Retinal pigment epithelial cell (primary cell): ENCODE data around the gene DLEC1.

Source experiments
- DNase-seq: peaks from one replicate; pipeline ENCODE4 v3.0.0-alpha.2; 2010; ENCODE audit warnings: low read depth
- H3K4me3 ChIP-seq: 2 replicates; pipeline ENCODE4 v1.5.1; 2011; ENCODE audit warnings: mild to moderate bottlenecking, low read length, control low read depth, moderate library complexity
- TF ChIP-seq, protein P1 (sequence below): conservative IDR thresholded peaks from 2 replicates; pipeline ENCODE4 v1.5.1; 2011; ENCODE audit warnings: low read depth, low read length, control low read depth, inconsistent platforms

Gene DLEC1

DNA sequence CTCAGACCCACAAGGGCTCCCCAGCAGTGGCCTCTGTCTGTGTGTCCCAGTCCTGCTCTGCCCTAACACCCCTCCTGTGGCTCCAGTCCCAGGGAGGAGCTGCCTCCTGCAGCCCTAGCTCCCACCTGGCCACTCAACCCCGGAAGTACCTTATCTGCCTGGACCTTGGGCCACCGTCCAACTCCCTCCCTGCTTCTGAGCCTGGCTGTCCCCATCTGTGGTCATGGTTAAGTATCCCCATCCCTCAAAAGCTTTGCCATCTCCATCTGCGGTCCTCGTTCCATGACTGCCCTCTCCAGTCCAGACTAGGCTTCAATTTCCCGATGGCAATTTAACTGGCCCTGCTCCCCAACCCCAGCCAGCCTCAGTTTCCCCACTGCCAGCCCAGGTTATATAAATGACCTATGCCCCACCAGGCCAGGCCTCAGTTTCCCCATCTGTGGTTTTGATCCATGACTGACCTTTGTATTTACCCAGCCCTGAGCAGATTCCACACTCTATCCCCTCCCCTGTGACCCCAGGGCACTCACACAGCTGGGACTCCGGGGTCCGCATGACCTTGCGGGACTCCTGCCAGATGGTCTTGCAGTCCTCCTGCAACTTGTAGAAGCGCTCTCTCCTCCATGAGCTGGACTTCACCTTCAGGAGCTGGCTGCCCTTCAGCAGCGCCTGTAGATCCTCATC lies 19.2 kb upstream of the DLEC1 start:
- no peak overlapping the region for H3K4me3 ChIP-seq
- no peak for DNase-seq
- TF ChIP-seq, protein P1, sequence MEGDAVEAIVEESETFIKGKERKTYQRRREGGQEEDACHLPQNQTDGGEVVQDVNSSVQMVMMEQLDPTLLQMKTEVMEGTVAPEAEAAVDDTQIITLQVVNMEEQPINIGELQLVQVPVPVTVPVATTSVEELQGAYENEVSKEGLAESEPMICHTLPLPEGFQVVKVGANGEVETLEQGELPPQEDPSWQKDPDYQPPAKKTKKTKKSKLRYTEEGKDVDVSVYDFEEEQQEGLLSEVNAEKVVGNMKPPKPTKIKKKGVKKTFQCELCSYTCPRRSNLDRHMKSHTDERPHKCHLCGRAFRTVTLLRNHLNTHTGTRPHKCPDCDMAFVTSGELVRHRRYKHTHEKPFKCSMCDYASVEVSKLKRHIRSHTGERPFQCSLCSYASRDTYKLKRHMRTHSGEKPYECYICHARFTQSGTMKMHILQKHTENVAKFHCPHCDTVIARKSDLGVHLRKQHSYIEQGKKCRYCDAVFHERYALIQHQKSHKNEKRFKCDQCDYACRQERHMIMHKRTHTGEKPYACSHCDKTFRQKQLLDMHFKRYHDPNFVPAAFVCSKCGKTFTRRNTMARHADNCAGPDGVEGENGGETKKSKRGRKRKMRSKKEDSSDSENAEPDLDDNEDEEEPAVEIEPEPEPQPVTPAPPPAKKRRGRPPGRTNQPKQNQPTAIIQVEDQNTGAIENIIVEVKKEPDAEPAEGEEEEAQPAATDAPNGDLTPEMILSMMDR = no peak

DNA sequence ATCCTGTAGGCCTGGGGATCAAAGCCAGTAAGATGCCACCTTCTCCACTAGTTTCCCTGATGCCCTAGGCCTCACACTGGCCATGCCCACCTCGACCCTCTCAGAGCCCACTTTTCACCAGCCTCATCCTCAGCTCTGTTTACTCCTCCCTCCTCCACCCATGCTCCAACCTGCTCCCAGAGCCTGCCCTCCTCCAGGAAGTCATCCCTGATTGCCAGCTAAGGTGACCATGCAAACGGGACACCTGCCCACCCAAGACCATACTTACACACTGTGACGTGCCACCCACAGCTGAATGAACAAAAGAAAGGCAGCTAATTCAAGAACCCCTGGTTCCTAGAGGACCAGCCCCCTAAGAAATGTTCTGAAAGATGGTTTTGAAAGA lies 18.7 kb upstream of the DLEC1 start:
- DNase-seq = no peak
- TF ChIP-seq, protein P1 = no peak
- H3K4me3 ChIP-seq = no peak overlapping the region

DNA sequence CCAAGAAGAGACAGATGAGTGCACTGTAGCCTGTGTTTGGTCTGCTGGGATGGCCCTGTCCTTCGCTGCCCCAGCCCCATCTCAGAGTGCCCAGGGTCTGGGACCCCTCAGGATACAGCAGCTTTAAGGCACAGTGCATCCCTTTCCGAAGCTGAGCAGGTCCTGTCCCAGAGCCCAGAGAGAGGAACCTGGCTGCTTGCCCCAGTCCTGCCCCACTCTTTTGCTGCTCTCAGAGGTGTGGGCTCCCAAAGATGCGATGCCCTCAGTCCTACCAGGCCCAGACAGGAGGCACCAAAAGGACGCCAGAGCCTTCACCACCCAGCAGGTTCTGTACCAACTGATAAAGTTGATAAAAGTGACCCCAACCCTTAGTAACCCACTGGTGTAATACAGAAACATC lies 17.8 kb upstream of the DLEC1 start:
- DNase-seq = no peak
- TF ChIP-seq, protein P1 = no peak
- H3K4me3 ChIP-seq = no peak overlapping the region

DNA sequence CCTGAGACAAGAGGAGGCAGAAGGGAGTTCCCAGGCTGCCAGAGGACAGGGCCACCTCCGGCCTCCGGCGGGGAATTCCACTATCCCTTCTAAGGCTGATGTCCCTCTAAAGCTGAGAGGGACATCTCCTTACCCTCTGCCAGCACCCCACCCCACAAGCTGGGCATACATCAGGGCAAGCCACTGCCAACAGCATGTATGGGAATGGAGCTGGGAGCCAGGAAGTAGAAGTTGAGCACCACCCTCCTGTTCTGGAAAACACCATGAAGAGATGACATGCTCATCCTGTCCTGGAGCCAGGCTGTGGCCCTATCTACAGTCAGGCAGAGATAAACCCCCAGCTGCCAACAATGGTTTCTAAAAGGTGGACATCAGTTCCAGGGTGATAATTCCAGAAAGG lies 16.7 kb upstream of the DLEC1 start:
- TF ChIP-seq, protein P1 = no peak
- no peak overlapping the region for H3K4me3 ChIP-seq
- no peak for DNase-seq

DNA sequence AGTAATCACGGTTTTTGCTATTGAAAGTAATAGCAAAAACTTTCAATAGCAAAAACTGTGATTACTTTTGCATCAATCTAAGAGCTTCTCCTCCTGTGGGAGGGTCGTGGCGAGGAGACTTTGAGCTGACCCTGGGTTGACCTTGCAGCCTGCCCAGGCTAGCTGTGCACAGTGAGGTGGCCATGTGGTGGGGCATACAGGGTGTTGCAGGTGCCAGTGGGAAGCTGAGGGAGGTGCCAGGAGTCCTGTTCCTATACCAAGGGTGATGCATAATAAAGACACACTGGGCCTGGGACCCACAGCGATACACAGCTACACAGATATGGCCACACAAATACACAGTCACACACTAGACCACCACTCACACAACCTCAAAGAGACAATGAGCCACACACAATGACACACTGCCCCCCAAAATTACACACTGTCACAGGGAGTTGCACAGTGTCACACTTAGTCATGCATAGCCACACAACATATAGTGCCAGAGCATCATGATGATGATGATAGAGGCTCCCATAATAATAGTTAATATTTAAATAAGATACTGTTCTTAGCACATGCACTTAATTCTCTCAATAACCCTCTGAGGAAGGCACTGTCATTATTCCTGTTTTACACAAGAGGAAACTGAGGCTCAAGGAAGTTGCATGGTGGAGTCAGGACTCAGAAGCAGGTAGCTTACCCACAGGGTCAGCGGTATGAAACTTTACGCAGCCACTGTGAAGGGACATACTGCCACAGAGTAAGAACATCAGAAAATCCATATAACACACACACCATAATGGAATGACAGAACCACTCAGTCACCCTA lies 15.9 kb upstream of the DLEC1 start:
- no peak for DNase-seq
- no peak overlapping the region for H3K4me3 ChIP-seq
- TF ChIP-seq, protein P1 = no peak

DNA sequence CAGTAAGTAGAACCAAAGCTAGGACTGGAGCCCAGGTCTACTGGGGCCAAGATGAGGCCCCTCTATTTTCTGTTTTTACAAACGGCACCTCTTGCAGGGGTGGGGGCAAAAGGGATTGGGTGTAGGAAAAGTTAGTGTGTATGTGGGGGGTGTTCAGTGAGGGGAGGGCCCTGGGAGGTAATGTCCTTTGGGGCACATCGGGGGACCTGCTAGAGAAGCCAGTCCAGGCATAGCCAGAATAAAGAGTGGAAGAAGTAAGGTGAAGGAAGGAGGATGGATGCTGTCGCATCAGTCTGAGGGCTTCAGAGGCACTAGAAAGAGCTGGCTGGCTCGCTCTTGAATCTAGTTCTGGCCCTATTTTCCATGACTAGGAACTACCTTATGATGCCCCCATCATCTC lies 12.2 kb upstream of the DLEC1 start:
- no peak for DNase-seq
- H3K4me3 ChIP-seq = no peak overlapping the region
- TF ChIP-seq, protein P1 = no peak
